OCI-LY7 (cell line): ENCODE measurements around the gene DNAAF2. TPM values are rescaled to one million over a fixed set of nuclear protein-coding genes. Genes with fewer than 3 reads are reported as not detected.

Source experiments
- BruUV-seq: library from RNA; stranded (reverse); fragments of 400-500 nt; replicated peaks from 2 replicates; lab custom pipeline; 2021; lab: Mats Ljungman, UMichigan
- CTCF ChIA-PET: fragments of 300-600 bp; sonication (Branson Sonifier 250); formaldehyde crosslinking; loops from one replicate; lab custom pipeline; 2022; ENCODE audit warnings: antibody characterized with exemption; ENCODE audit not compliant: unreplicated experiment; lab: Charles Lee
- POLR2A ChIA-PET: fragments of 300-600 bp; sonication (Branson Sonifier 250); formaldehyde crosslinking; loops from one replicate; lab custom pipeline; 2022; ENCODE audit warnings: antibody characterized with exemption; lab: Charles Lee
- DNase-seq: peaks from one replicate; pipeline ENCODE4 v3.0.0-alpha.2; 2015; ENCODE audit warnings: low spot score
- H2AFZ ChIP-seq: fragments of 200-600 bp; sonication (generic), shearing (Covaris generic); 2 replicates; pipeline ENCODE4 v1.6.1; 2014; ENCODE audit warnings: mild to moderate bottlenecking, antibody characterized with exemption, low read length, moderate library complexity
- H3K27ac ChIP-seq: fragments of 200-600 bp; sonication (generic); 2 replicates; pipeline ENCODE4 v1.5.1; 2014; ENCODE audit warnings: mixed run types, low read depth, mild to moderate bottlenecking, moderate library complexity, low read length, inconsistent platforms; ENCODE audit not compliant: poor library complexity, severe bottlenecking
- H3K36me3 ChIP-seq: fragments of 200-600 bp; sonication (generic); 2 replicates; pipeline ENCODE4 v1.6.1; 2014; ENCODE audit warnings: mild to moderate bottlenecking, antibody characterized with exemption, low read length, moderate library complexity, mixed read lengths; ENCODE audit not compliant: insufficient read depth
- H3K4me1 ChIP-seq: fragments of 200-600 bp; sonication (generic); 2 replicates; pipeline ENCODE4 v1.5.1; 2014; ENCODE audit warnings: mild to moderate bottlenecking, low read length; ENCODE audit not compliant: insufficient read depth, poor library complexity, severe bottlenecking
- H3K4me2 ChIP-seq: fragments of 200-600 bp; sonication (generic); 2 replicates; pipeline ENCODE4 v1.6.1; 2014; ENCODE audit warnings: mild to moderate bottlenecking, low read length
- H3K4me3 ChIP-seq: fragments of 200-600 bp; sonication (generic); 2 replicates; pipeline ENCODE4 v1.5.1; 2014; ENCODE audit warnings: mild to moderate bottlenecking, low read depth, low read length; ENCODE audit not compliant: poor library complexity, severe bottlenecking
- H3K79me2 ChIP-seq: fragments of 200-600 bp; sonication (generic); 2 replicates; pipeline ENCODE4 v1.6.1; 2016; ENCODE audit warnings: low read depth, mild to moderate bottlenecking, low read length, moderate library complexity, mixed read lengths; ENCODE audit not compliant: insufficient read depth
- H3K9me2 ChIP-seq: fragments of 200-600 bp; sonication (generic); 2 replicates; pipeline ENCODE4 v1.6.1; 2016; ENCODE audit warnings: mild to moderate bottlenecking, low read length, mixed read lengths; ENCODE audit not compliant: insufficient read depth
- H3K9me3 ChIP-seq: fragments of 200-600 bp; sonication (generic); 2 replicates; pipeline ENCODE4 v1.6.1; 2014; ENCODE audit warnings: mild to moderate bottlenecking, mixed run types, low read length, mixed read lengths
- H4K20me1 ChIP-seq: fragments of 200-600 bp; sonication (generic); 2 replicates; pipeline ENCODE4 v1.6.1; 2014; ENCODE audit warnings: mild to moderate bottlenecking, antibody characterized with exemption, low read length, moderate library complexity, mixed read lengths; ENCODE audit not compliant: insufficient read depth
- CTCF ChIP-seq: fragments of 200-600 bp; sonication (generic); conservative IDR thresholded peaks from 2 replicates; pipeline ENCODE4 v1.5.1; 2014; ENCODE audit warnings: mild to moderate bottlenecking, antibody characterized with exemption, low read length, moderate library complexity, mixed read lengths
- EZH2phosphoT487 ChIP-seq: fragments of 200-600 bp; sonication (generic); IDR thresholded peaks from 2 replicates; pipeline ENCODE4 v1.6.1; 2018; ENCODE audit warnings: low read depth, borderline replicate concordance, mild to moderate bottlenecking, mixed run types, antibody characterized with exemption, low read length, moderate library complexity, mixed read lengths
- intact Hi-C: fragments of 100-400 bp; cut with micrococcal nuclease; formaldehyde crosslinking; loops from one replicate; pipeline ENCODE4 v1.10.0; 2022; ENCODE audit not compliant: unreplicated experiment
- total RNA-seq, 2 experiments: library from RNA; depleted of rRNA in 1 of 2; stranded (reverse); fragments of >200 nt in 1 of 2; shearing (Covaris generic) in 1 of 2; gene quantifications; 2 replicates each; pipeline ENCODE4 v1.2.3, GENCODE V29; 2014 to 2022

DNAAF2 gene
- total RNA-seq, 2 experiments from 2014 or later, result 9.7 to 14.7 TPM

DNA sequence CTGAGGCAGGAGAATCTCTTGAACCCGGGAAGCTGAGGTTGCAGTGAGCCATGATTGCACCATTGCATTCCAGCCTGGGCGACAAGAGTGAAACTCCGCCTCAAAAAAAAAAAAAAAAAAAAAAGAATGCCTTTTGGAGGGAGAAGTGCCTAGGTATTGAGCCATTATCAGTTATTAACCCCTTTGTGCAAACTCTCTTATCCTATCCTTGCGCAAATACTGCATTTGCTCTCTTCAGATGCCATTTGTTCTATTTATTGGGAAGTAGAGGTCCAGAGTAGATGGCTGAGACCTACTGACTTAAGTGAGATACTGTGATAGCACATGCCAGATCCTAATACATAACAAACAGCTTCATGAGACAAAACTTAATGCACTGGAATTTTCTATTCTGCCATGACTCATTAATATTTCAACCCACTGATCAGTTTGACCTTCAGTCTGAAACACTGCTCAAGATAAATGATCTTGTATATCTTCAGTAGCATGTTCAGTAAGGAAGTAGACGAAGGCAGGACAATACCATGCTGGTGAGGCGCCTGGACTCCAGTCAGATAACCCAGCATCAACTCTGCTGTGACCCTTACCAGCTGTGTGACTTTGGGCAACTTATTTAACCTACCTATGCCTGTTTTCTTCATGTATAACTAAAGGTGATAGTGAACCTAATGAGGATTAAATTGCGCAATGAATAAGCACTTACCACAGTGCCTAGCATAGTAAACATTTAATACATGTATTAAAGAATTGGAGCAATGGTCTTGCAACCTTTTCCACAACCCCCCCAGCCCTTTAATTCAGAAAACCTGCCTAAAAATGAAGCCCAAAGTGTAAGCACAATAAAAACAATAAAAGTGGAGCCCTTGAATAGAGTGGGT, 5.7 kb upstream of the DNAAF2 start:
- no TSS peak for BruUV-seq
- DNase-seq, result no peak
- Histone ChIP-seq H2AFZ (no peak overlapping the region), H3K4me1 (peaks cover 21% of the 10 kb centered on the region), H3K4me2 (no peak overlapping the region), H3K36me3 (peaks cover 78% of the 10 kb centered on the region), H3K79me2 (peaks cover 56% of the 10 kb centered on the region), H3K9me2 (no peaks in the 10 kb centered on the region), H3K4me3 (no peak overlapping the region), H3K9me3 (no peaks in the 10 kb centered on the region), H3K27ac (no peak overlapping the region), H4K20me1 (0 out of 2 replicates have a peak, but pooled peaks cover 4% of the 10 kb centered on the region)
- TF ChIP-seq EZH2phosphoT487, result no peak
- TF ChIP-seq CTCF, result no peak
- POLR2A ChIA-PET, result interaction anchor here (0.6 to 1.4 kb wide), 7 partner anchors 10 to 804 kb away, joined by 3 to 7 read pairs (median 3); no protein-coding TSS in a partner anchor
- intact Hi-C loops, result no loop called here
- CTCF ChIA-PET, result interaction anchor here (0.6 kb wide), 1 partner anchor 672 kb away, joined by 3 read pairs; the partner anchor contains the start of gene DMAC2L

- ChIA-PET POLR2A (interaction anchor here (0.5 to 1.2 kb wide), 3 partner anchors 11 to 54 kb away, joined by 3 to 5 read pairs (median 4); partner anchors contain the start of gene RPL36AL), CTCF (interaction anchor here (0.7 kb wide), 1 partner anchor 215 kb away, joined by 3 read pairs; the partner anchor contains the start of gene NEMF)
- no TSS peak for BruUV-seq
- intact Hi-C loops, result no loop called here
- no peak for TF ChIP-seq EZH2phosphoT487
- TF ChIP-seq CTCF, result no peak
- H2AFZ ChIP-seq, result no peak overlapping the region
- H3K79me2 ChIP-seq, result peaks cover 67% of the 10 kb centered on the region
- peaks cover 21% of the 10 kb centered on the region for H3K4me1 ChIP-seq
- H3K9me2 ChIP-seq, result no peaks in the 10 kb centered on the region
- no peaks in the 10 kb centered on the region for H3K9me3 ChIP-seq
- no peak for DNase-seq
- H4K20me1 ChIP-seq, result 0 out of 2 replicates have a peak, but pooled peaks cover 4% of the 10 kb centered on the region
- peaks cover 62% of the 10 kb centered on the region for H3K36me3 ChIP-seq
- no peak overlapping the region for H3K27ac ChIP-seq
- no peak overlapping the region for H3K4me2 ChIP-seq
- H3K4me3 ChIP-seq, result no peak overlapping the region
These were observed 2.6 kb upstream of the DNAAF2 start for GRCh38 chr14:49637534-49638078.
